K562 treated with DMSO at 1 percent for 24 hours (cell line): ENCODE results near the gene PODN. TPM values are rescaled to one million over a fixed set of nuclear protein-coding genes. Genes with fewer than 3 reads are reported as not detected.

ENCODE experiments used
- total RNA-seq: library from RNA; unstranded; fragments of 300-600 nt; gene quantifications from 2 replicates; pipeline ENCODE4 v1.2.3, GENCODE V29; 2022; ENCODE audit warnings: low read depth; ENCODE audit not compliant: insufficient read depth

The PODN gene
- not detected in 2 replicates for total RNA-seq

DNA sequence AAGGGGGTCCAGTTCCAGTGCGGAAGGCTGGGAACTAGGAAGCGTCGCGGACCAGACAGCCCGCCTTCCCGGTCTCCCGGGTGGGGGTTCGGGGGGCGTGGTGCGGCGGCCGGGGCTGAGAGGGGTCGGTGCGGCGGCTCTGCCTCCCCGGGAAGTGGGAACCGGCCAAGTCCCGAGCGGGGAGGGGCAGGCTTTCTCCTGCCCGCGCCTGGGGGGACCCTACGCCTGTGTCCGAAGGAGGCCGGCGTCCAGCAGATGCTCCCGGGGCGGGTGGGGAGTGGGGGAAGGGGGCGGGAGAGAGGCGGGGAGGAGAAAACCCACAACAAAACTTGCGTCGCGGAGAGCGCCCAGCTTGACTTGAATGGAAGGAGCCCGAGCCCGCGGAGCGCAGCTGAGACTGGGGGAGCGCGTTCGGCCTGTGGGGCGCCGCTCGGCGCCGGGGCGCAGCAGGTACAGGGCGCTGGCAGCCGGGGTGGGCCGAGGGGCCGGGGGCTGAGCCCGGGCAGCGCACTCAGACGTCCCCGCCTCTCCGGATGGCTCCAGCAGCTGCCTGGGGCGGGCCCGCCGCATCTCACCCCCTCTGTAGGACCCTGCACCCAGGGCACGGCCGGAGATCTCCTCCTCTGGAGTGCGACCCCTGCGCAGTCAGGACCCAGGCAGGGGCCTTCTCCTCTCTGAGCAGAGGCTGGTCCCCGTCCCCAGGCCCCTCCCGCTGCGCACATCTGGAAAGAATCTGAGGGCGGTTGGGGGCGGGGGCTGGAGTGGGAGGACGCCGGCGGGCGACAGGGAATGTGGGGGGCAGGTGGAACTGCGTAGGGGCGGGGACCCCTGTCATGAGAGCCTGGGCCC lies at the start of gene PODN:
TSS of gene PODN (plus strand) at position 355 of the 849 bp plus-strand sequence. CDS start 7,643 bp downstream, outside the sequence.

Other genes with a start within 250 kb of the PODN start
- gene ZYG11A, start 219.5 kb upstream of the PODN start, total RNA-seq: 4.6 and 4.9 TPM in 2 replicates
- gene ECHDC2, start 140.5 kb upstream of the PODN start, total RNA-seq: 3.7 and 5.8 TPM in 2 replicates
- gene SCP2, start 134.9 kb upstream of the PODN start, total RNA-seq: 77.4 and 89.7 TPM in 2 replicates
- gene SLC1A7, start 80.4 kb downstream of the PODN start, total RNA-seq: not detected in 2 replicates
- gene CPT2, start 134.6 kb downstream of the PODN start, total RNA-seq: 39.9 and 42.1 TPM in 2 replicates
- gene CZIB, start 158.4 kb downstream of the PODN start, total RNA-seq: 71.1 and 79.4 TPM in 2 replicates
- 81.8 and 86.8 TPM in 2 replicates for gene MAGOH, start 176.3 kb downstream of the PODN start, total RNA-seq